ENCODE measurements around the gene RPL37.
"Not testable (repeated sequence)": the region's sequence is repeated elsewhere in the genome, so short reads cannot be mapped to it uniquely, and the experiment has no call there.

The RPL37 gene

GRCh38 chr5:40796487-40796889, 38.5 kb downstream of the RPL37 start:
- no peak for DNase-seq

GRCh38 chr5:40794877-40795276, 40.1 kb downstream of the RPL37 start:
- DNase-seq, result not testable (repeated sequence)

GRCh38 chr5:40794340-40794739, 40.7 kb downstream of the RPL37 start:
- DNase-seq, result not testable (repeated sequence)

- DNase-seq, result not testable (repeated sequence)
Observed at GRCh38 chr5:40792691-40793090, 42.3 kb downstream of the RPL37 start.

- no peak for DNase-seq
Observed at GRCh38 chr5:40791715-40792139, 43.3 kb downstream of the RPL37 start.

GRCh38 chr5:40790947-40791593, 44.0 kb downstream of the RPL37 start:
- DNase-seq, result no peak

- not testable (repeated sequence) for DNase-seq
Observed at GRCh38 chr5:40788941-40789340, 46.1 kb downstream of the RPL37 start.

GRCh38 chr5:40787986-40788385, 47.0 kb downstream of the RPL37 start:
- DNase-seq, result no peak

GRCh38 chr5:40786664-40787063, 48.4 kb downstream of the RPL37 start:
- DNase-seq, result not testable (repeated sequence)

- DNase-seq, result no peak
Observed at GRCh38 chr5:40784916-40785315, 50.1 kb downstream of the RPL37 start.

GRCh38 chr5:40784027-40784653, 50.9 kb downstream of the RPL37 start:
- DNase-seq, result no peak

- no peak for DNase-seq
Observed at GRCh38 chr5:40781843-40782409, 53.1 kb downstream of the RPL37 start.

GRCh38 chr5:40780858-40781257, 54.2 kb downstream of the RPL37 start:
- DNase-seq, result no peak

- no peak for DNase-seq
Observed at GRCh38 chr5:40780199-40780598, 54.8 kb downstream of the RPL37 start.

GRCh38 chr5:40779561-40779960, 55.5 kb downstream of the RPL37 start:
- DNase-seq, result no peak

- DNase-seq, result no peak
Observed at GRCh38 chr5:40778133-40778532, 56.9 kb downstream of the RPL37 start.

- DNase-seq, result no peak
Observed at GRCh38 chr5:40776658-40776977, 58.4 kb downstream of the RPL37 start.

- DNase-seq, result no peak
Observed at GRCh38 chr5:40775846-40776657, 59.0 kb downstream of the RPL37 start.

All from NK-92 treated with Interleukin-12 subunit alpha and Interleukin-12 subunit beta, amount 100 ng/mL, for 24 hours (cell line).